Measurements from ENCODE around the gene TEAD1.

- no peak for TF ChIP-seq CTCF (IDR thresholded peaks at IDR 0.05)
- no peak for TF ChIP-seq TCF7L2 (IDR thresholded peaks at IDR 0.05; ENCODE audit: low read depth, low read length)
- no peak for TF ChIP-seq POLR2AphosphoS5 (IDR thresholded peaks at IDR 0.05; ENCODE audit: low read depth, low read length)
- no peak for TF ChIP-seq REST (IDR thresholded peaks at IDR 0.05; ENCODE audit: insufficient read depth in 1 of 2, low read depth in 2 of 2, low read length in 1 of 2)
- no peak for TF ChIP-seq SIN3A (IDR thresholded peaks at IDR 0.05; ENCODE audit: borderline replicate concordance, insufficient read depth, low read depth, low read length)
Measured at GRCh38 chr11:12778240-12778905, 104.2 kb downstream of the TEAD1 start.
